Astrocyte (in vitro differentiated cells and primary cell): ENCODE data around the gene NFATC3. TPM values are rescaled to one million over a fixed set of nuclear protein-coding genes. Genes with fewer than 3 reads are reported as not detected.

ENCODE experiments used
- DNase-seq: peaks from one replicate; pipeline ENCODE4 v3.0.0-alpha.2; 2010; ENCODE audit warnings: low read depth
- FAIRE-seq: peaks from 2 replicates; lab custom pipeline; 2011; peaks lifted over from hg19 to GRCh38; lab: Jason Lieb, UNC
- H2AFZ ChIP-seq: 2 replicates; pipeline ENCODE4 v1.6.0; 2012; ENCODE audit warnings: low read depth, low read length, inconsistent platforms
- H3K27ac ChIP-seq: 2 replicates; pipeline ENCODE4 v1.5.1; 2011; ENCODE audit warnings: low read depth, low read length, inconsistent platforms
- H3K27me3 ChIP-seq: 2 replicates; pipeline ENCODE4 v1.6.0; 2011; ENCODE audit warnings: low read length, inconsistent platforms; ENCODE audit not compliant: insufficient read depth
- H3K36me3 ChIP-seq: 2 replicates; pipeline ENCODE4 v1.5.1; 2011; ENCODE audit warnings: low read length, inconsistent platforms; ENCODE audit not compliant: insufficient read depth
- H3K4me1 ChIP-seq: 2 replicates; pipeline ENCODE4 v1.5.1; 2011; ENCODE audit warnings: low read length, inconsistent platforms; ENCODE audit not compliant: insufficient read depth
- H3K4me2 ChIP-seq: 2 replicates; pipeline ENCODE4 v1.6.0; 2012; ENCODE audit warnings: low read length, inconsistent platforms
- H3K4me3 ChIP-seq: 2 replicates; pipeline ENCODE4 v1.5.1; 2011; ENCODE audit warnings: low read depth, mild to moderate bottlenecking, low read length, inconsistent platforms; ENCODE audit not compliant: insufficient read depth
- H3K79me2 ChIP-seq: 2 replicates; pipeline ENCODE4 v1.6.0; 2012; ENCODE audit warnings: mild to moderate bottlenecking, low read length, inconsistent platforms; ENCODE audit not compliant: insufficient read depth
- H3K9ac ChIP-seq: 2 replicates; pipeline ENCODE4 v1.6.0; 2012; ENCODE audit warnings: mild to moderate bottlenecking, low read length, inconsistent platforms
- H3K9me3 ChIP-seq: 2 replicates; pipeline ENCODE4 v1.5.1; 2012; ENCODE audit warnings: low read depth, mild to moderate bottlenecking, low read length, inconsistent platforms; ENCODE audit not compliant: insufficient read depth
- H4K20me1 ChIP-seq: 2 replicates; pipeline ENCODE4 v1.6.0; 2012; ENCODE audit warnings: low read length, inconsistent platforms; ENCODE audit not compliant: insufficient read depth
- H3K27ac Mint-ChIP-seq: one replicate; pipeline ENCODE4 v1.8.0; 2021; ENCODE audit warnings: mild to moderate bottlenecking, mixed read lengths; ENCODE audit not compliant: unreplicated experiment
- H3K27me3 Mint-ChIP-seq: one replicate; pipeline ENCODE4 v1.8.0; 2021; ENCODE audit warnings: low read depth, mixed read lengths; ENCODE audit not compliant: unreplicated experiment
- H3K36me3 Mint-ChIP-seq: one replicate; pipeline ENCODE4 v1.8.0; 2021; ENCODE audit warnings: low read depth, mixed read lengths; ENCODE audit not compliant: unreplicated experiment
- H3K4me1 Mint-ChIP-seq: one replicate; pipeline ENCODE4 v1.8.0; 2021; ENCODE audit warnings: low read depth, mixed read lengths; ENCODE audit not compliant: unreplicated experiment
- H3K4me3 Mint-ChIP-seq: one replicate; pipeline ENCODE4 v1.8.0; 2021; ENCODE audit warnings: mild to moderate bottlenecking, moderate library complexity, mixed read lengths; ENCODE audit not compliant: unreplicated experiment
- H3K9me3 Mint-ChIP-seq: one replicate; pipeline ENCODE4 v1.8.0; 2021; ENCODE audit warnings: mild to moderate bottlenecking, mixed read lengths; ENCODE audit not compliant: unreplicated experiment
- EZH2 ChIP-seq: IDR thresholded peaks from 2 replicates; pipeline ENCODE4 v1.6.1; 2012; ENCODE audit warnings: mild to moderate bottlenecking, low read length, inconsistent platforms; ENCODE audit not compliant: insufficient read depth
- total RNA-seq: library from RNA; stranded (reverse); gene quantifications from 2 replicates; pipeline ENCODE4 v1.2.1, GENCODE V29; 2021
- TF ChIP-seq, protein P1 (sequence below): IDR thresholded peaks from 2 replicates; pipeline ENCODE4 v1.5.1; 2011; ENCODE audit warnings: low read depth, mild to moderate bottlenecking, inconsistent platforms, low read length, moderate library complexity; ENCODE audit not compliant: insufficient read depth

NFATC3 gene
- total RNA-seq, 1 donor from 2014 or later = 34.0 TPM

DNA sequence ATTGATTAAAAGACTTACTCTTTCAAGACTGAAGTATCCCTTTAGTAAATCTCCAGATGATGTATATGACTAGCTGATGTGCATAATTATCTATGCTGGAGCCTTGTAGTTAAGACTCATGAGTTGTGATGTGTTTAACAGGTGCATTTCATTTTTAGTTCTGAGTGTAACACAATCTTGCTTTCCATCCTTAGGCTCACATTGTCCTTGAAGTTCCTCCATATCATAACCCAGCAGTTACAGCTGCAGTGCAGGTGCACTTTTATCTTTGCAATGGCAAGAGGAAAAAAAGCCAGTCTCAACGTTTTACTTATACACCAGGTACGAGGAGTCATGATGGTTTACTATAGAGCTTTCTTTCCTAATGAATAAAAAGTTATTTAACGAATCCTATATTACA lies 97.9 kb downstream of the NFATC3 start:
- Histone ChIP-seq H3K4me3 (no peak overlapping the region), H3K79me2 (no peaks in the 10 kb centered on the region), H3K9me3 (no peaks in the 10 kb centered on the region), H3K27me3 (no peaks in the 10 kb centered on the region), H3K9ac (no peak overlapping the region), H3K4me2 (no peak overlapping the region), H2AFZ (no peak overlapping the region), H3K27ac (no peak overlapping the region), H3K36me3 (no peaks in the 10 kb centered on the region), H3K4me1 (no peaks in the 10 kb centered on the region), H4K20me1 (no peaks in the 10 kb centered on the region)
- TF ChIP-seq EZH2 = no peak
- TF ChIP-seq, protein P1, sequence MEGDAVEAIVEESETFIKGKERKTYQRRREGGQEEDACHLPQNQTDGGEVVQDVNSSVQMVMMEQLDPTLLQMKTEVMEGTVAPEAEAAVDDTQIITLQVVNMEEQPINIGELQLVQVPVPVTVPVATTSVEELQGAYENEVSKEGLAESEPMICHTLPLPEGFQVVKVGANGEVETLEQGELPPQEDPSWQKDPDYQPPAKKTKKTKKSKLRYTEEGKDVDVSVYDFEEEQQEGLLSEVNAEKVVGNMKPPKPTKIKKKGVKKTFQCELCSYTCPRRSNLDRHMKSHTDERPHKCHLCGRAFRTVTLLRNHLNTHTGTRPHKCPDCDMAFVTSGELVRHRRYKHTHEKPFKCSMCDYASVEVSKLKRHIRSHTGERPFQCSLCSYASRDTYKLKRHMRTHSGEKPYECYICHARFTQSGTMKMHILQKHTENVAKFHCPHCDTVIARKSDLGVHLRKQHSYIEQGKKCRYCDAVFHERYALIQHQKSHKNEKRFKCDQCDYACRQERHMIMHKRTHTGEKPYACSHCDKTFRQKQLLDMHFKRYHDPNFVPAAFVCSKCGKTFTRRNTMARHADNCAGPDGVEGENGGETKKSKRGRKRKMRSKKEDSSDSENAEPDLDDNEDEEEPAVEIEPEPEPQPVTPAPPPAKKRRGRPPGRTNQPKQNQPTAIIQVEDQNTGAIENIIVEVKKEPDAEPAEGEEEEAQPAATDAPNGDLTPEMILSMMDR = no peak
- DNase-seq (no peak), FAIRE-seq (no peak)
- Mint-ChIP-seq H3K27me3 (no peaks in the 10 kb centered on the region), H3K36me3 (peaks cover 24% of the 10 kb centered on the region), H3K4me1 (no peaks in the 10 kb centered on the region), H3K27ac (no peak overlapping the region), H3K4me3 (no peak overlapping the region), H3K9me3 (peaks cover 1% of the 10 kb centered on the region)

DNA sequence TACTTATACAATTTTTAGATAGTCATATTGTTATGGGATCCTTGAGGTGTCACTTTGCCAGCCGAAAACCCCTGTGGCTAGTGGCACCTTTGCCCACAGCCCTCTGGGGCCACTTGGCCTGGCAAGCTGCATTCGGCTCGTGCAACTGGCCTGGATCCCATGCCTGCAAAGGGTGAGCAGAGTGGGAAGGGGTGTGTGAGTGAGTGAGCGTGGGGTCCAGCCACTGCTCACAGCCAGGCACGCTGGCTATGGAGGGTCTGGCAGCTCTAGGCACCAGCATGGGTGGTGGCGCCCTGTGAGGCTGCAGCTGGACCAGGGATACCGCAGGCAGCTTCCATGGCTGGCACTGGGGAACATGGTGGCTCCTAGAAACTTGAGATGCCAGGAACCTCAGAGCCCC lies 101.7 kb downstream of the NFATC3 start:
- H3K27me3 ChIP-seq = no peaks in the 10 kb centered on the region
- no peak overlapping the region for H3K9ac ChIP-seq
- H4K20me1 ChIP-seq = no peaks in the 10 kb centered on the region
- no peaks in the 10 kb centered on the region for H3K79me2 ChIP-seq
- no peak overlapping the region for H3K27ac ChIP-seq
- Mint-ChIP-seq H3K9me3 (peaks cover 1% of the 10 kb centered on the region), H3K27ac (no peak overlapping the region), H3K27me3 (no peaks in the 10 kb centered on the region), H3K4me1 (no peaks in the 10 kb centered on the region), H3K36me3 (peaks cover 24% of the 10 kb centered on the region), H3K4me3 (no peak overlapping the region)
- peaks cover 10% of the 10 kb centered on the region for H3K36me3 ChIP-seq
- no peaks in the 10 kb centered on the region for H3K4me1 ChIP-seq
- FAIRE-seq (no peak), DNase-seq (no peak)
- no peak overlapping the region for H3K4me2 ChIP-seq
- no peaks in the 10 kb centered on the region for H3K9me3 ChIP-seq
- H3K4me3 ChIP-seq = no peak overlapping the region
- TF ChIP-seq EZH2 = no peak
- TF ChIP-seq, protein P1 = no peak
- no peak overlapping the region for H2AFZ ChIP-seq

DNA sequence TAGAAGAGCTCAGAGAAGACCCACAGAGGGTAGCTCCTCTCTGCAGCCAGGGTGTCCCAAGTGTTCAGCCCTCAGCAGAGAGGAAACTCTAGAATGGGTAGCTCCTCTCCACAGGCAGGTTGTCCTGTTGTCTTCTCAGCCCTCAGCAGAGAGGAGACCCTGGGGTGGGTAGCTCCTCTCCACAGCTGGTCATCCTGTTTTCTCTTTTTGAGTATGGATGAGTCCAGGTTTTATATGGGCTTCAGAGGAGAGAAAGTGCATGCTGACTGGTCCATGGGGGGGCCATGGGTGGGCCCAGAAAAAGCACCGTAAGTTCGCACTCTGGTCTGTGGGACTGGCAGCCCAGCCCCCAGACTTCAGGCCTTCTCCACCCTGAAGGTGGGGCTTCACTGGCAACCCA lies 102.3 kb downstream of the NFATC3 start:
- Histone ChIP-seq H3K4me2 (no peak overlapping the region), H2AFZ (no peak overlapping the region), H3K79me2 (no peaks in the 10 kb centered on the region), H3K36me3 (peaks cover 10% of the 10 kb centered on the region), H3K4me3 (no peak overlapping the region), H3K27ac (no peak overlapping the region), H3K9me3 (no peaks in the 10 kb centered on the region), H3K27me3 (no peaks in the 10 kb centered on the region), H3K9ac (no peak overlapping the region), H3K4me1 (no peaks in the 10 kb centered on the region), H4K20me1 (no peaks in the 10 kb centered on the region)
- peaks cover 1% of the 10 kb centered on the region for H3K9me3 Mint-ChIP-seq
- no peaks in the 10 kb centered on the region for H3K27me3 Mint-ChIP-seq
- H3K36me3 Mint-ChIP-seq = peaks cover 24% of the 10 kb centered on the region
- H3K4me3 Mint-ChIP-seq = no peak overlapping the region
- TF ChIP-seq EZH2 = no peak
- TF ChIP-seq, protein P1 = no peak
- no peak overlapping the region for H3K27ac Mint-ChIP-seq
- FAIRE-seq = no peak
- H3K4me1 Mint-ChIP-seq = no peaks in the 10 kb centered on the region
- no peak for DNase-seq
